M059J (cell line): Measurements from ENCODE around the gene MRPL58. TPM values are rescaled to one million over a fixed set of nuclear protein-coding genes. Genes with fewer than 3 reads are reported as not detected.
A peak's percentile ranks its signal among the peaks of the same experiment; 100 is the strongest.
"Not testable (repeated sequence)": the region's sequence is repeated elsewhere in the genome, so short reads cannot be mapped to it uniquely, and the experiment has no call there.

ENCODE experiments used
- DNase-seq: peaks from one replicate; pipeline ENCODE4 v3.0.0-alpha.2; 2012; ENCODE audit warnings: low read depth
- total RNA-seq: library from RNA; depleted of rRNA; stranded (reverse); fragments of >200 nt; shearing (Covaris generic); gene quantifications from 2 replicates; pipeline ENCODE4 v1.2.3, GENCODE V29; 2014

MRPL58 gene
- total RNA-seq, 1 experiment from 2014 or later, result 65.0 TPM

DNA sequence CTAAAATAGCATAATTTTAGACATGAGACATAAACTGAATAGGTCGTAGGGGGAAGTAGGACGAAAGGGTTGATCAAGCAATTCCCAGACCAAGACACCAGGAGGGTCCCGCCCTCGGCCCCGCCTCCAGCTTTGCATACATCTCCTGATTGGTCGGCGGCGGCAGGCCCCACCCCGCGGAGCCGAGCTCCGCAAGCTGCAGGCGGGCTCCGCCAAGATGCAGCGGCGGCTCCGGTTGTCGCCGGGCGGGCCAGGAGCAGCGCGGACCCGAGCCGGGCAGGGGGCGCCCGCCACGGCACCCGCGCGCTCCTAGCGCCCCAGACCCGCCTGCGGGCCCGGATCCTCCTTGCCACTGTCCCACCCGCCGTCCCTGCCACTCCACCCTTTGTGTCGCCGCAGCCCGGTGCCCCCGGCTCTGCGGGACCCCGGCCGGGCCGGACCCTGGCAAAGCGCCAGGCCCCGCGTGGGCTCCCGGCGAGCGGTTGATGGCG lies 25.0 kb upstream of the MRPL58 start, which contains the start of gene CDR2L:
TSS of gene CDR2L (plus strand) at position 215 of the 491 bp plus-strand sequence. CDS start 412 bp downstream, outside the sequence.
- peak; percentile 86 for DNase-seq

DNA sequence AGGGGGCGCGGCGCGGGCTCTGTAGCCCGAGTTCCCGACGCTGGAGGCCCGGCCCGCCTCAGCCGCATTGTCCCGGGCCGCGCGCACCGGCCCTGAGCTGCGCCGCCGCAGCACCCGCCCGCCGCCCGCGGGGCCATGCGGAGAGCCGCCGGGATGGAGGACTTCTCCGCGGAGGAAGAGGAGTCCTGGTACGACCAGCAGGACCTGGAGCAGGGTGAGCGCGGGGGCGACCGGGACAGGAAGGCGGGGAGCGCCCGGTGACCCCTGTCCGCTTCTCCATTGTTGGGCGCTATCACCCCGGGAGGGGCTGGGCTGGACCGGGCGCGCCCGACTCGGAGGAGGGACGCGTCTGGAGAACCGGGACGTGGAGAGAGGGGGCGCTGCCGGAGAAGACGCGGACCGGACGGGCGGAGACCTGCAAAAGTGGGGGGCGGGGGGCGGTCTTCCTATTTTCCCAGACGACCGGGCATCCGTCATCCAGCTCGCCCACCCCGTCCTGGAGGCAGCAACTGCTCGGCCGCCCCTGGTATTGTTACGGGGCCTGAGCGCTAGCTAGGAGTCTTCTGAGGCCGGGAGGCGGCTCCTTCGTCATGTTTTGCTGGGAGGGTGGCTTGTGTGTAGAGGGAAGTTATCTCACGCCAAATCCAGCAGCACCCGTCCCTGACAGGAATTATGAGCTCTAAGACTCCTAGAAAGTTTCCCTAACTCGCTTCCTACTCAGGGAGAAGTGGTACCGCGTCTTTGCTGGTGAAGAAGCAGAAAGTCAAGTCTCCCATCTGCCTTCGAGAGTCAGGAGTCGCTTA lies 24.4 kb upstream of the MRPL58 start:
- DNase-seq, result peak; percentile 69

DNA sequence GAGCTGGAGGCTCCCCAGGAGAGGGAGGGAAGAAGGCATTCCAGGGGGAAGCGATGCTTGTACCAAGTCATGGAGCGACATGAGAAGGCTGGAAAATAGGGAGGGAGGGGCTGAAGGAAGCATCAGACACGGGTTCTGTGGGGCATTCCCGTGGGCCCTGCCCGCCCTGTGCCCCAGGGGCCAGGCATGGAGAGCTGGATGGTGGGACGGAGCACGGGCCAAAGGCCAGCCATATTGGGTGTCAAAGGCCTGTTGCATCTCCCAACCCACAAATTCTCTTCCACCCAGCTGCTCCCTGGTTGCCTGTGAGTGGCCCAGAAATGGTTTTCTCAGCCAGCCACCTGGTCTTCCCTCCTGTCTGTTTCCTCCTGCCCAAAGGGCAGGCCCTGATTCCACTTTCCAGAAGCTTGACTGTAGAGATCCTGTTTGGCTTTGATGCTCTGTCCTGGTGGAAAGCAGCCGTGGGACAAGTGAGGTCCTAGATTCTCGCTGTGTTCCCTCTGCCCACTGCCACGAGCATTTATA lies 21.8 kb upstream of the MRPL58 start:
- no peak for DNase-seq

DNA sequence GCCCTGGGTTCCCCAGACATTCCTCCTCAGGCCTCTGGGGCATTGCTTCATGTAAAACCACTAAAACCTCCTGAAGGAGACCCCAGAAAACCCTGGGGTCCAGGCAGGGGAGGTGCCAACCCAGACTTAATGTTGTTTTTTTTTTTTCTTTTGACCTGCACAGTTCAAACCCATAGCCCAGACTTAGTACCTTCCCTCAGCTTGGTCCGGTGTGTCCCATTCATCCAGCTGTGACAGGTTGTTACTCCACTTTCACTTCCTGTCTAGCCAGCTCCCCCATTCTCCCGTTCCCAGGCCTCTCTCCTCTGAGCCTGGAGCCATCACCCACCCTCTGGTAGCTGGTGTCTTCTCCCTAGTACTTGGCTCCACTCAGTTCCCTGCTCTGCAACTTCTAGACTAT lies 20.2 kb upstream of the MRPL58 start:
- DNase-seq, result no peak

DNA sequence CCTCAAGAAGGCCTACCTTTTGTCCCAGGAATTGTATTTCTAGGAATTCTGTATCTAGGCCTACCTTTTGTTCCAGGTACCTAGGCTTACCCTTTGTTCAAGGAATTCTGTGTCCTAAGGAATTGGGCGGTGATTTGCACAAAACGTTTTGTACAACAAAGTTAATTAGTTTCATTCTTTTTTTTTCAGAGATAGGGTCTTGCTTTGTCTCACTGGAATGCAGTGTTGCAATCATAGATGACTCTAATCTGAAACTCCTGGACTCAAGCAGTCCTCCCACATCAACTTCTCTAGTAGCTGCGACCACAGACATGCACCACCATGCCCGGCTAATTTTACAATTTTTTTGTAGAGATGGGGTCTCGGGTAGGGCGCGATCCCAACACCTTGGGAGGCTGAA lies 18.0 kb upstream of the MRPL58 start:
- DNase-seq, result no peak

DNA sequence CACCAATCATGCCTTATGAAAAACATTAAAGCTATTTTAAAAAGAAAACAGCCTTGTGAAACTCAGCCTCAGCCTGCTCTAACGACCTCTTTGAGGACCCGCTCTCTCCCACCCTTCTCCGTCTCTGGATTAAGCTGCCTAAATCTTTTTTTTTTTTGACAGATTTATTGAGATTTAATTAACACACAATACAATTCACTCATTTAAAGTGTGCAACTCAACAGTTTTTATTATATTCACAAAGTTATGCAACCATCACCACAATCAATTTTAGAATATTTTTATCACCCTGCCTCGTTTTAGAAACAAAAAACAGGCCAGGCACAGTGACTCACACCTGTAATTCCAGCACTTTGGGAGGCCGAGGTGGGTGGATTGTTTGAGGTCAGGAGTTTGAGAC lies 16.6 kb upstream of the MRPL58 start:
- no peak for DNase-seq

DNA sequence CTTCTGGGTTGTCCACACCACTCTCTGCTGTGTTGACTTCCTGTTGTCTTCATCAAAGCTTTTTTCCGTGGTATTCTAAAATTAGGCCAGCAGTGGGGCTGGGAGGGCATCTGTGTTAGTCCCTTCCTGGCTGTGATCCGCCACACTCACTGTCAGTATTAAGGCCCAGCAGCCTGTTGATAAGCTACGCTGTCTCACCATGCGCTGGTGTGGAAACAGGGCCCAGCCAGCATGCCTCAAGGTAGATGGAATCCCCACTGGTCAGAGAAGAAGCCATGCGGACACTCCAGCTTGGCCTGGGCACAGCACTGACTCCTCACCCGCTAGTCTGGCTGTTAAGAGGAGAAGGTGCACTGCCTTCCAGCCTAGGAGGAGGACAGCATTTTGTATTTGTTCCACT lies 13.7 kb upstream of the MRPL58 start:
- DNase-seq, result no peak

DNA sequence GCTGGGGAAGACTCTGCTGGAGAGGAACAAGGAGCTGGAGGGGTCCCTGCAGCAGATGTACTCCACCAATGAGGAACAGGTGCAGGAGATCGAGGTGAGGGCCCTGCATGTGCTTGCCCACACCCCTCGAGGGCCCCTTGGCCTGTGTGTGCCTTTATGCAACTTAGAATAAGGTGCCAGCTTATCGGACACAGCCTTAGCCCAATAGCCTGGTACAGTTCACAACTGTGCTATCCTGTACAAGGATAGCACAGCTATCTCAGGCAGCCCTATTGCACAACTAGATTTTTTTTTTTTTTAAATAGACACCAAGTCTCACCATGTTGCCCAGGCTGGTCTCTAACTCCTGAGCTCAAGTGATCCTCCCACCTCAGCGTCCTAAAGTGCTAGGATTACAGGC lies 12.9 kb upstream of the MRPL58 start:
- no peak for DNase-seq

DNA sequence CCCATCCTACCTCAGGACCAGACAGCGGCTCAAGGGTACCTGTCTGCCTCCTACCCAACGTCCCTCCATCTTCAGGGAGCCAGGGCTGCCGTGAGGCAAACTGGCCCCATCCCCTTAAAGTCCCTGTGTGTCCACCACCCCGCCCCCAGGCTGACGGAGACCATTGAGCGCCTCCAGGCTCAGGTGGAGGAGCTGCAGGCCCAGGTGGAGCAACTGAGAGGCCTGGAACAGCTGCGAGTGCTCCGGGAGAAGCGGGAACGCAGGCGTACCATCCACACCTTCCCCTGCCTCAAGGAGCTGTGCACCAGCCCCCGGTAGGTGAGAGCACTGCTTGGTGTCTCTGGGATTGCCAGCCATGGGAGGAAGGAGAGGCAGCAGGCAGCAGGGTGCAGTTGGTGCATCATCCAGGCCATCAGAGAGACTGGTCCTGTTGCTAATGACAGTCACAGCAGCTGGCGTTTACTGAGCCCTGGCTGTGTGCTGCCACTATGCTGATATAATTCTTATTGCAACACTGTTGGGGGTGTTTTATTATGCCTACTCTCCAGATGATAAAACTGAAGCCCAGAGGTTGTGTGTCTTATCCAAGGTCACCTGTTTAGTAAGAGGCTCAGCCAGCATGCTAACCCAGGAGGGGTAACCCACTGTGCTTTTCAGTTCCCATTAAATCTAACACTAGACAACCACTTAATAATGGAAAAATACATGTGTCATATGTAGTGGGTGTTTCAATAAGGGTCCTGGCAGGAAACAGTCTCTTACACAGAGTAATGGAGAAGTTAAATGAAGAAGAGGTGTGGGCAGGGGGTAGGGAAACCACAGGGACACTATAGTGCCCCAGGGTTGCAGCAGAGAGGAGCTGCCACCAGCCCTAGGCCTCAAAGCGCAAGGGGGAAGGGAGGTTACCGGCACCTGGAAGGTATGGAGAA lies 10.3 kb upstream of the MRPL58 start:
- no peak for DNase-seq

DNA sequence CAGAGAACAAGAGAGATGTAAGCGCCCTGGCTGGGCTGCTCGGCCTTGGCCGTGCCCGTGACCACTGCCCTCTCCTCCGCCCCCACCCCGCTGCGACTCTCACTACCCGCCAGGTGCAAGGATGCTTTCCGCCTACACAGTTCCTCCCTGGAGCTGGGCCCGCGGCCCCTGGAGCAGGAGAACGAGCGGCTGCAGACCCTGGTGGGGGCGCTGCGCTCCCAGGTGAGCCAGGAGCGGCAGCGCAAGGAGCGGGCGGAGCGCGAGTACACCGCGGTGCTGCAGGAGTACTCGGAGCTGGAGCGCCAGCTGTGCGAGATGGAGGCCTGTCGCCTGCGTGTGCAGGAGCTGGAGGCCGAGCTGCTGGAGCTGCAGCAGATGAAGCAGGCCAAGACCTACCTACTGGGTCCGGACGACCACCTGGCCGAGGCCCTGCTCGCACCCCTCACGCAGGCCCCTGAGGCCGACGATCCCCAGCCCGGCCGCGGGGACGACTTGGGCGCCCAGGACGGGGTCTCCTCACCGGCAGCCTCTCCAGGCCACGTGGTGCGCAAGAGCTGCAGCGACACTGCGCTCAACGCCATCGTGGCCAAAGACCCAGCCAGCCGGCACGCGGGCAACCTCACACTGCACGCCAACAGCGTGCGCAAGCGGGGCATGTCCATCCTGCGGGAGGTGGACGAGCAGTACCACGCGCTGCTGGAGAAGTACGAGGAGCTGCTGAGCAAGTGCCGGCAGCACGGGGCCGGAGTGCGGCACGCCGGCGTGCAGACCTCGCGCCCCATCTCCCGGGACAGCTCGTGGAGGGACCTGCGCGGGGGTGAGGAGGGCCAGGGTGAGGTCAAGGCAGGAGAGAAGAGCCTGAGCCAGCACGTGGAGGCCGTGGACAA lies 9.2 kb upstream of the MRPL58 start:
- no peak for DNase-seq

DNA sequence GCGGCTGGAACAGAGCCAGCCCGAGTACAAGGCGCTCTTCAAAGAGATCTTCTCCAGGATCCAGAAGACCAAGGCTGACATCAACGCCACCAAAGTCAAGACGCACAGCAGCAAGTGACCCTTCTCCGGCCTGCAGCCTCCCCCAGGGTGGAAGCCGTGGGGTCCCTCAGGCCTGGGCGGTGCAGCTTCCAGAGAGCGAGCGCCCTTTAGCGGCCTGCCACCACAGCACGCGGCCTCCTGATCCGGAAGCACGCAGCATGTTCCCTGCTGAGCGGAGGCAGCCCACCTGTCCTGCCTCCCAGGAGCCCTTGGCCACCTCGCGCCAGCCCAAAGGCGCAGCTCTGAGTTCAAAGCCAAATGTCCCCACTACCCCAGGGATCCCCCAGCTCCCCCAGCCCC lies 8.5 kb upstream of the MRPL58 start:
- DNase-seq, result no peak

DNA sequence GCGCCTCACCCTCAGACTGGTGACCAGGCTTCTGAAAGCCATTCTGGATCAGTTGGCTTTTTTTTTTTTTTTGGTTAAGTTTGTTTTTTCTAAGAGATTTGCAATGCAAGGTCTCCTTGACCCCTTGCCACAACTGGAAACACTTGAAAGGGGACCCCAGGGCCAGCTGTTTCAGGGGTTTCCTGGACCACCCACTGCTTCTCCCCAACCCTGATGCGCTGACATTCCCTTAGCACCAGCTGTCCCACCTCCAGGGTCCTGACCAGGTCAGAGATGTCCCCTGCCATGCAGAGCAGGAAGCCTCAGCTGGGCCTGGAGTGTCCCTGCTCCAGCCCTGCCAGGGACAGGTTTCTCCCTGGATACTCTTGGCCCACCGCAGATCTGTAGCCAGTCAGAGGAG lies 8.1 kb upstream of the MRPL58 start:
- DNase-seq, result no peak

DNA sequence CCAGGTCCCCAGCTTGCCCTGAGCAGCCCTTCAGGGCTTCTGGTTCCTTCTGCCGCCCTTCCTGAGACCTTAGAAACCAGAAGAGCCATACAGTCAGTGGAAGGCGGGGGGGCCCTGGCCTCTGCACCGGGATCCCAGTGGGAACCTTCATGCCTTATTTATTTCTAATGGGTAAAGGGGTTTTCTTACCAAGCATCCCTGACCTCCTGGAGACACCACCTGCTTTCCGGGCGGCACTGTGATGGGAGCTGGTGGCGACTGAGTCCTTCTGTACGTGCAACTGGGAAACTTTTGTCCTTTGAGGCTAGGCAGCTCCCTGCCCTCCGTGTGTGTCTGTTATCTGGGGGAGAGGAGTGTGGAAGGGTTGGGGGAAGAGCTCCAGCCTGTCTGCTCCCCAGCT lies 7.2 kb upstream of the MRPL58 start:
- DNase-seq, result no peak

DNA sequence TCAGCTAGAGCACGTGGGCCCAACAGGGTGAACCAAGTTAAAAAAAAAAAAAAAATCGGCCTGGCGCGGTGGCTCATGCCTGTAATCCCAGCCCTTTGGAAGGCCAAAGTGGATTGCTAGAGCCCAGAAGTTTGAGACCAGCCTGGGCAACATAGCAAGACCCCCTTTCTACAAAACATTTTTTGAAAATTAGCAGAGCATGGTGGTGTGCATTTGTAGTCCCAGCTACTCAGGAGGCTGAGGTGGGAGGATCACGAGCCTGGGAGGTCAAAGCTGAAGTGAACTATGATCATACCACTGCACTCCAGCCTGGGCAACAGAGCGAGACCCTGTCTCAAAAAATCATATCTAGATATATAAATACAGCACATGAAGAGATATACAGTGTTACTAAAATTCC lies 6.4 kb upstream of the MRPL58 start:
- not testable (repeated sequence) for DNase-seq

DNA sequence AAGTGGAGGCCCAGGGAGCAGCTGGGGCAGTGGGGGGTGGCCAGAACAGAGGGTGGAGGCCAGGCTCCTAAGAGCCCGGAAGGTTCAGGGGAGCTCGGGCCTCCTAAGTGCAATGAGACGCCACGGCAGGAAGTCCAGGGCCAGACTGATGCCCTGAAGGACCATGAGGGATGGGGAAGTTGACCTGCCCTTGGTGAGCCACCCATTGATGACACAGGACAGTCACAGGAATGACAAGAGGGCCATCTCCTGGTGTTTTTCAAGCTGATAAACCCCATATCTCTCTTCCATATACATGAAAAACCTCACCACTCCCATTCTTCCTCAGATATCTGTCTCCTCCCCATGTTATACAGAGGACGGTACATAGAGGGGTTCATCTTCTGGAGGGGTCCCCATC lies 5.8 kb upstream of the MRPL58 start:
- peak; percentile 4 for DNase-seq

DNA sequence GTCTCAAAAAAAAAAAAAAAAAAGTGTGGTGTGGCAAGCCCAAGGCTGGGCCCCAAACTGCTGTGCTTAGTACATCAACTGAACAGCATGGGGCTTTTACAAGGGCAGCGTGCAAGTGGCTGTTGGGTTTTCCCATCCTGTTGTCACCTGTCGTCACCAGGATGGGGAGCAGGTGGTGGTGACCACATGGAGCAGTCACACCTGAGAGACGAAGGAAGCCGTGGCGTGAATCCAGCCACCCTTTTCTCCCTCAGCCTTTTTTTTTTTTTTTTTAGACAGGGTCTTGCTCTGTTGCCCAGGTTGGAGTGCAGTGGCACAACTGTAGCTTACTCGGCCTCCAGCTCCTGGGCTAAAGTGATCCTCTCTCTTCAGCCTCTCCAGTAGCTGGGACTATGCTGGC lies 4.1 kb upstream of the MRPL58 start:
- no peak for DNase-seq

DNA sequence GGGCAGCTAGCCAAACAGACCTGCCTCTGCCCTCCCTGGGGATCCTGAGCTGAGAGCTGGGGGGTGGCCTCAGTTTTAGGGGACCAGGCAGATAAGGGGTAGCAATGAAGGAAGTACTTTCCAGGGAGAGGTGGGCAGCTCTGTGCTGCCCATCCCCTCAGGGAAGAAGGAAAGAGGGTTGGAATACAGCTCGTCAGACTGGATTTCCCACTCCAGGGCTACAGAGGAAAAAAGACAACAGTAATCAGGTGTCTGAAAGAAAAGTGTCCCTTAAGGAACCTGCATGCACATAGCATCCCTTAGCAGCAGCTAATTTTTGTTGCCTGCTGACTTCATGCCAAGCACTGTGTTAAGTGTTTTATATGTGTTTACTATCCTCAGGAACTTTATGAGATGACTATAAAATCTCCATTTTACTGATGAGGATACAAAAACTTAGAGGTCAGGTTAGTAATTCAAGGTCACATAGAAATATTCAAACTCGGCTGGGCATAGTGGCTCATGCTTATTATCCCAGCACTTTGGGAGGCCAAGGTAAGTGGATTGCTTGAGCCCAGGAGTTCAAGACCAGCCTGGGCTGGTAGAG lies 3.2 kb upstream of the MRPL58 start:
- DNase-seq, result peak; percentile 12

DNA sequence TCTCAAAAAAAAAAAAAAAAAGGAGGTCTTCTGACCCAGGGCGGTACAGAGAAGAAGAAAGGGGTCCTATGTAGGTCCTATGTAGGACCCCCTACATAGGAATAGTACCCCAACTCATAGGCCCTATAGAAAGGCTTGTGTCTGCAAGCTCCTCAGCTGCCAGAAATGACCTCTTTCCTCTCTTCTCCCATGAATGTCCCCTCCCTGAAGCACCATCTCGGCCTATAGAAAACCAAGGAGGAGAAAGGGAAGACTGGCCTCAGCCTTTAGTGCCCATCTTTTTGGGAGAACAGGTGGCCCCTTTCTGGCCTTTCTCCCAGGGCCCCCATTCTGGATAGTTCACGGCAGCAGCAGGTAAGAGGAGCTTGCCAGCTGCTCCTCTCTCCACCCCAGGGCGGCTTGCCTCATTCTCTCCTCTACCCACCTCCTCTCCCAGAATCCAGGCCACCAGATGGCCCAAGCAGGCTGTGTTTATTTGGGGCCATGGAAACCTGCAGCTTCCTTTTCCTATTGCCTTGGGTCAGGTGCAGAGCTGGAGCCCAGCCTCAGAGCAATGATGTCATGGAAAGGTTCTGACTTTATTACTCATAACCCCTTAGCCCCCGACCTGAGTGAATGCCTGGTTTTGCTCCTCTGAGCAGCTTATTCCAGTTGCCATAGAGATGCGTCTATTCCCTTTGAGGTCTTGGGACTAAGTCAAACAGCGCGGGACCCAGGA lies 1.6 kb upstream of the MRPL58 start:
- DNase-seq, result peak; percentile 89

DNA sequence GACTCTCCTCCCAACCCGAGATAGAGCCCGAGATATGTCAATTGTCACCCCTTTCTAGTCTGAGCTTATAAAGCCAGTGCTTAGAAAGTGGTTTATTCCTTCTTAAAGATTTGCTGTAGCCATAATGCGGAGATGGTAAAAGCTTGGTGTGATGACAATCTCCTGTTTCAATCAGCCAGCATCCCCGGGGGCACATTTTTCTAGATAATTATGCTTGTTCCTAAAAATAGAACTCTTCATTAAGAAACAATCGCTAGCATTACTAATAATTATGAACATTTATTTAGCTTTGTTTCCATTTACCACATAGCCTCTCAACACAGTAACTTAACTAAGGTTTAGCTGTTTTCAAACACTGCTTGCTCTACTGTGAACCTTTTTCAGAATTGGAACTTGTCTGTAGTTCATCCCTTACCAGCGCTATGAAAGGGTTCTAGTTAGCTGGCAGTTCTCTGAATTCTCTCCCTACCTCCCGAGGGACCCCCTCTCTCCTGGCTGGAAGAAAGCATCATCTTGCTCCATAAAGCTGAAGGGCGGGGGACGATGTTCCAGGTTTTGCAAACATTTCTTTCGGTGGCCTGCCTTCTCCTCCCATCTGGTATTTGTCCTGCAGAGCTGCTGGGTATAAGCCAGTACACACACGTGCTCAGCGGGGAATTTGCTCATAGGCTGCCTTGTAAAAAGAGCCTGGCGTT lies 922 bp upstream of the MRPL58 start:
- peak; percentile 61 for DNase-seq

DNA sequence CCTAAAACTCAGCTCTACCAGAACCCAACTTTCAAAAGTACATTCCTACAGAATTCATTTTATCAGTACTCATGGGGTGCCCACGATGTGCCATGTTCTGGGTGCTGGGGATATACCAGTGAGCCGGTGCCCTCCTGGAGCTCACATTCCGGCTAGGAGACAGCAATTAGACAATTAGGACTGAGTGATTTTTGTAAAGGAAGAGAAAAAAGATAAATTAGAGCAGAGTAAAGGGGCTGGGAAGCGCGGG lies 449 bp upstream of the MRPL58 start:
- DNase-seq, result no peak
